Osteocyte (in vitro differentiated cells): Measurements from ENCODE around the gene LHX3. TPM values are rescaled to one million over a fixed set of nuclear protein-coding genes. Genes with fewer than 3 reads are reported as not detected.

Experiments
- DNase-seq: peaks from one replicate; pipeline ENCODE4 v3.0.0; 2021; ENCODE audit warnings: mixed read lengths; ENCODE audit not compliant: unreplicated experiment; ENCODE audit errors: extremely low spot score
- H3K27ac Mint-ChIP-seq: one replicate; pipeline ENCODE4 v1.8.0; 2021; ENCODE audit warnings: mild to moderate bottlenecking, mixed read lengths; ENCODE audit not compliant: unreplicated experiment
- H3K27me3 Mint-ChIP-seq: one replicate; pipeline ENCODE4 v1.8.0; 2021; ENCODE audit warnings: mixed read lengths; ENCODE audit not compliant: unreplicated experiment
- H3K36me3 Mint-ChIP-seq: one replicate; pipeline ENCODE4 v1.8.0; 2021; ENCODE audit warnings: mixed read lengths; ENCODE audit not compliant: unreplicated experiment
- H3K4me1 Mint-ChIP-seq: one replicate; pipeline ENCODE4 v1.8.0; 2021; ENCODE audit warnings: mixed read lengths; ENCODE audit not compliant: unreplicated experiment
- H3K4me3 Mint-ChIP-seq: one replicate; pipeline ENCODE4 v1.8.0; 2021; ENCODE audit warnings: mild to moderate bottlenecking, moderate library complexity, mixed read lengths; ENCODE audit not compliant: unreplicated experiment
- H3K9me3 Mint-ChIP-seq: one replicate; pipeline ENCODE4 v1.8.0; 2021; ENCODE audit warnings: mixed read lengths; ENCODE audit not compliant: unreplicated experiment
- total RNA-seq: library from RNA; stranded (reverse); gene quantifications from 2 replicates; pipeline ENCODE4 v1.2.1, GENCODE V29; 2021
- TF ChIP-seq, protein P1 (sequence below): fragments of 200-600 bp; sonication (generic); IDR thresholded peaks from 2 replicates; pipeline ENCODE4 v1.5.0; 2021; ENCODE audit warnings: antibody characterized with exemption, mild to moderate bottlenecking, moderate library complexity

The LHX3 gene
- total RNA-seq, 1 donor from 2014 or later: not detected

DNA sequence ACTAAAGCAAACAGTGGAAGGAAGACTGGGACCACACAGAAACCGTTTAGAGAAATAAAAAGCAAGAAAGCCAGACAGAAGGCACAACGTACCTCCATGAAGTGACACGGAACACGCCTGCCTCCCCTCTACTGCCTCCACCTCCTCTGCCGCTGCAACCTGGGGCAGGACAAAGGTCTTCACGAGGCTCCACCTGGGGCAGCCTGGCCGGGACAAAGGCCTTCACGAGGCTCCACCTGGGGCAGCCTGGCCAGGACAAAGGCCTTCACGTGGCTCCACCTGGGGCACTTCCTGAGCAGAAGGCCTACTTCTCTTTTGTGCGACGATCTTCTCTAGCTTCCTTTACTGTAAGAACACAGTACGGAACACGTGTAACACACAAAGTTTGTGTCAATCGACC is 28.9 kb upstream of the LHX3 start:
- Mint-ChIP-seq H3K27ac (no peak overlapping the region), H3K9me3 (no peaks in the 10 kb centered on the region), H3K4me3 (no peak overlapping the region), H3K4me1 (no peaks in the 10 kb centered on the region), H3K27me3 (no peaks in the 10 kb centered on the region), H3K36me3 (peaks cover 2% of the 10 kb centered on the region)
- no peak for DNase-seq
- TF ChIP-seq, protein P1, sequence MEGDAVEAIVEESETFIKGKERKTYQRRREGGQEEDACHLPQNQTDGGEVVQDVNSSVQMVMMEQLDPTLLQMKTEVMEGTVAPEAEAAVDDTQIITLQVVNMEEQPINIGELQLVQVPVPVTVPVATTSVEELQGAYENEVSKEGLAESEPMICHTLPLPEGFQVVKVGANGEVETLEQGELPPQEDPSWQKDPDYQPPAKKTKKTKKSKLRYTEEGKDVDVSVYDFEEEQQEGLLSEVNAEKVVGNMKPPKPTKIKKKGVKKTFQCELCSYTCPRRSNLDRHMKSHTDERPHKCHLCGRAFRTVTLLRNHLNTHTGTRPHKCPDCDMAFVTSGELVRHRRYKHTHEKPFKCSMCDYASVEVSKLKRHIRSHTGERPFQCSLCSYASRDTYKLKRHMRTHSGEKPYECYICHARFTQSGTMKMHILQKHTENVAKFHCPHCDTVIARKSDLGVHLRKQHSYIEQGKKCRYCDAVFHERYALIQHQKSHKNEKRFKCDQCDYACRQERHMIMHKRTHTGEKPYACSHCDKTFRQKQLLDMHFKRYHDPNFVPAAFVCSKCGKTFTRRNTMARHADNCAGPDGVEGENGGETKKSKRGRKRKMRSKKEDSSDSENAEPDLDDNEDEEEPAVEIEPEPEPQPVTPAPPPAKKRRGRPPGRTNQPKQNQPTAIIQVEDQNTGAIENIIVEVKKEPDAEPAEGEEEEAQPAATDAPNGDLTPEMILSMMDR: no peak

DNA sequence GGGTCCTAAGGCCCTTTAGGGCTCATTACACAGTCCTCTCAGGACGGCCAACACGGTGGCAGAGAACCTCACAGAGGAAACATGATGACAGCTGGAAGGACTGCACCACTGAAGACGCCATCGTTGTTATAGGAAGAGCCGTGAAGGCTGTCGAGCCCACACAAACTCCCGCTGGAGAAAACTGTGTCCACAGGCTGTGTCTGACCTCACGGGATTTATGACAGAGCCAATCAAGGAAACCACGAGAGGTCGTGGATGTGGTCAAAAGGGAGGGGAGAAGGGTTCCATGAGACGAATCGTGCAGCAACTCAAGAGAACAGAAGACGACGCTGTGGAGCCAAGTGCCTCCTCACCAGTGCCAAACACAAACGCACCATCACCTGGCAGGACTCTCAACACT is 28.5 kb upstream of the LHX3 start:
- Mint-ChIP-seq H3K36me3 (peaks cover 2% of the 10 kb centered on the region), H3K4me3 (no peak overlapping the region), H3K9me3 (no peaks in the 10 kb centered on the region), H3K4me1 (peaks cover 4% of the 10 kb centered on the region), H3K27me3 (no peaks in the 10 kb centered on the region), H3K27ac (no peak overlapping the region)
- no peak for DNase-seq
- TF ChIP-seq, protein P1: no peak

DNA sequence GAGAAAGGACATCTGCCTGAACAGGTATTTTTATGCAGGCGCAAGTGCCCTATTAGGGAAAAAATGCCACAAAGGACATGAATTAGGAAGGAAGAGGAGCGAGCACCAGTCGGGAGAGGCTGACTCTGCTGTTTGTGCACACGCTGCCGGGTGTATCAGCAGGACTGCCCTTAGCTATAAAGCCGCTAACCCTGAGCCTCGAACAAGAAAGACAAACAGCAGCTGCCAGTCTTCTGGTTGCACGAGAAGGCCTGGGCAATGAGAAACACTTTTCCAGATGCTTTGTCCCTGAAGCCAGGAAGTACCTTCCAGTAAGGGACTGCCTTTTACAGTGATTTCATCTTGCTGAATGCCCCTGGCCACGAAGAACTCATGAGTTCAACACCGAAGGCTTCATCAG is 28.0 kb upstream of the LHX3 start:
- H3K36me3 Mint-ChIP-seq: peaks cover 2% of the 10 kb centered on the region
- peaks cover 9% of the 10 kb centered on the region for H3K4me1 Mint-ChIP-seq
- TF ChIP-seq, protein P1: no peak
- H3K9me3 Mint-ChIP-seq: no peaks in the 10 kb centered on the region
- H3K4me3 Mint-ChIP-seq: no peak overlapping the region
- H3K27me3 Mint-ChIP-seq: no peaks in the 10 kb centered on the region
- no peak for DNase-seq
- H3K27ac Mint-ChIP-seq: no peak overlapping the region

DNA sequence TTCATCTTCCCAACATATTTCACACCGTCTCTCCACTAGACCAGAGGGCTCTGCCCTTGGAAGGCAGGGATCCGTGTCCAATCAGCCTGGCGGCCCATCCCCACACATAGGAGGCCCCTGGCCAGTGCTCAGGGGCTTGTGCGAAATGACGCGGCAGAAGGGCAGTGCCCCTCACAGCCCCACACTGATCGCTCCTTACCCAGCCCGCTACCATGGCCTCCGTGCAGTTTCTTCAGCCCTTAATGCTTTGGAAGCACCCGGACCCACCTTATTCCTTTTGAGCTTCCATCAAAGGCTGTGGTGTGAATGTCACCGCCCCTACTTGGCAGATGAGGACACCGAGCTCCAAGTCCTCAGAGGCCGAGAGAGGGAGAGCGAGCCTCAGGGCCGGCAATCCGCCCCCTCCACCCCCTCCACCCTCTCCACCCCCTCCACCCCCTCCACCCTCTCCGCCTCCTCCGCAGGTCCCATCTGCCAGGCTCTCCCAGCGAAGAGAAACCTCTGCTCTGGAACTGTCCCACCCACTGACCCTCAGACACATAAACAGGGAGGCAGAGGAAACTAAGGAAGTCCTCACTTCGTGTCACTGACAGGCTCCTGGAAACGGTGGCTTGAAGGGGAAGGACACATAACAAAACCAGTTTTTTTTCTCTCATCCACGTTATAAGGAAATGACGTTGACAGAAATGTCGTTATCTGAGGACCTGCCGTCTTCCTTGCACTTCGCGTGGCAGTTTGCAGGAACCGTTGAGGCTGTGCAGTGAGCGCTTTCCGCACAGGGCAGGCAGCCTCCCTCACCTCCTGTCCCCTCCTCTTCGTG is 26.8 kb upstream of the LHX3 start:
- Mint-ChIP-seq H3K4me1 (peaks cover 10% of the 10 kb centered on the region), H3K4me3 (no peak overlapping the region), H3K36me3 (peaks cover 2% of the 10 kb centered on the region), H3K27ac (no peak overlapping the region), H3K27me3 (no peaks in the 10 kb centered on the region), H3K9me3 (no peaks in the 10 kb centered on the region)
- no peak for DNase-seq
- TF ChIP-seq, protein P1: no peak

DNA sequence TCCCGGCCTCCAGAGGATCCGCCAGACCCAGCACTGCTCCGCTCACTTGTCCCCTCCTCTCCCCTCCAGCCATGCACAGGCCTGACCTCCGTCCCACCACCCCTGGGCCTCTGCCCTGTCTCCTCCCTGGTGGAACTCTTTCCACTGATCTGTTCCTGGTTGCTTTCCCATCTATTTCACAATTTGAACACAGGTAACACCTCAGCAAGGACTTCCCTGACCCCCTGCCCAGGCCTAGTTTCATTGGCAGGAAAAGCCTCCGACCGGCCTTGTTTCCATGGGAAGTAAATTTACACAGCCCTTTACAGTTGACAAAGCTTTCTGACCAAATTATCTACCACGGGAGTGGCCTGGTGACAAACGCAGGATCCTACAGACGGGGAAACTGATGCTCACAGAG is 25.8 kb upstream of the LHX3 start:
- no peak overlapping the region for H3K4me3 Mint-ChIP-seq
- peaks cover 2% of the 10 kb centered on the region for H3K36me3 Mint-ChIP-seq
- H3K27me3 Mint-ChIP-seq: no peaks in the 10 kb centered on the region
- DNase-seq: no peak
- TF ChIP-seq, protein P1: no peak
- H3K27ac Mint-ChIP-seq: no peak overlapping the region
- H3K4me1 Mint-ChIP-seq: peaks cover 10% of the 10 kb centered on the region
- H3K9me3 Mint-ChIP-seq: no peaks in the 10 kb centered on the region
